WERI-Rb-1 (cell line): Measurements from ENCODE around the gene PACC1.

Experiments used
- DNase-seq: peaks from one replicate; pipeline ENCODE4 v3.0.0-alpha.2; 2020
- H3K27ac ChIP-seq: fragments of 250-450 bp; sonication (Bioruptor Pico); 2 replicates; pipeline ENCODE4 v1.5.1; 2020; ENCODE audit warnings: mild to moderate bottlenecking, moderate library complexity
- H3K27me3 ChIP-seq: fragments of 250-450 bp; sonication (Bioruptor Pico); 2 replicates; pipeline ENCODE4 v1.5.1; 2021; ENCODE audit warnings: mild to moderate bottlenecking, low read depth, moderate library complexity; ENCODE audit not compliant: insufficient read depth, severe bottlenecking
- H3K36me3 ChIP-seq: fragments of 250-450 bp; sonication (Bioruptor Pico); 2 replicates; pipeline ENCODE4 v1.5.1; 2020; ENCODE audit warnings: mild to moderate bottlenecking, moderate library complexity
- H3K4me3 ChIP-seq: 2 replicates; pipeline ENCODE4 v1.5.1; 2011; ENCODE audit warnings: low read depth, mild to moderate bottlenecking, control low read depth, low read length
- H3K9me3 ChIP-seq: fragments of 250-450 bp; sonication (Bioruptor Pico); 2 replicates; pipeline ENCODE4 v1.5.1; 2021; ENCODE audit warnings: mild to moderate bottlenecking, moderate library complexity; ENCODE audit not compliant: severe bottlenecking
- CTCF ChIP-seq: IDR thresholded peaks from 2 replicates; pipeline ENCODE4 v1.5.1; 2011; ENCODE audit warnings: low read depth, mild to moderate bottlenecking, control low read depth, inconsistent platforms, low read length

The PACC1 gene

GRCh38 chr1:212430416-212430815, 15.7 kb upstream of the PACC1 start:
- no peak overlapping the region for H3K4me3 ChIP-seq
- no peak for TF ChIP-seq CTCF
- no peak for DNase-seq
- no peaks in the 10 kb centered on the region for H3K27me3 ChIP-seq
- H3K9me3 ChIP-seq = no peaks in the 10 kb centered on the region
- H3K27ac ChIP-seq = no peak overlapping the region
- H3K36me3 ChIP-seq = no peaks in the 10 kb centered on the region; the same call in 1 of the 2 replicates

- H3K4me3 ChIP-seq = no peak overlapping the region
- DNase-seq = no peak
- H3K27ac ChIP-seq = no peak overlapping the region; the same call in 1 of the 2 replicates
- no peaks in the 10 kb centered on the region for H3K36me3 ChIP-seq
- TF ChIP-seq CTCF = no peak
- H3K9me3 ChIP-seq = no peaks in the 10 kb centered on the region
- H3K27me3 ChIP-seq = no peaks in the 10 kb centered on the region
These were observed 13.8 kb upstream of the PACC1 start for GRCh38 chr1:212428496-212428895.

- H3K36me3 ChIP-seq = no peaks in the 10 kb centered on the region
- no peaks in the 10 kb centered on the region for H3K27me3 ChIP-seq
- H3K4me3 ChIP-seq = no peak overlapping the region
- DNase-seq = no peak
- no peak overlapping the region for H3K27ac ChIP-seq
- no peak for TF ChIP-seq CTCF
- H3K9me3 ChIP-seq = no peaks in the 10 kb centered on the region
These were observed 9.2 kb upstream of the PACC1 start for GRCh38 chr1:212423879-212424278.

- no peak overlapping the region for H3K27ac ChIP-seq
- TF ChIP-seq CTCF = no peak
- no peak overlapping the region for H3K4me3 ChIP-seq
- DNase-seq = no peak
- H3K27me3 ChIP-seq = no peaks in the 10 kb centered on the region
- H3K9me3 ChIP-seq = no peaks in the 10 kb centered on the region
- H3K36me3 ChIP-seq = no peaks in the 10 kb centered on the region
These were observed 6.5 kb upstream of the PACC1 start for GRCh38 chr1:212421165-212421564.

GRCh38 chr1:212415107-212415841, 588 bp upstream of the PACC1 start:
- H3K9me3 ChIP-seq = no peaks in the 10 kb centered on the region
- no peak for TF ChIP-seq CTCF
- H3K4me3 ChIP-seq = peak overlapping the region; percentile 71
- no peaks in the 10 kb centered on the region for H3K27me3 ChIP-seq
- peak overlapping the region; percentile 52 for H3K27ac ChIP-seq
- no peak for DNase-seq
- H3K36me3 ChIP-seq = peaks cover 17% of the 10 kb centered on the region

- Histone ChIP-seq H3K27ac (no peak overlapping the region), H3K9me3 (no peaks in the 10 kb centered on the region), H3K27me3 (no peaks in the 10 kb centered on the region), H3K36me3 (peaks cover 28% of the 10 kb centered on the region), H3K4me3 (peak overlapping the region; percentile 71)
- no peak for TF ChIP-seq CTCF
- DNase-seq = no peak
These were observed 771 bp downstream of the PACC1 start for GRCh38 chr1:212413902-212414327.
